ENCODE results near the gene CPTP.

The CPTP gene

GRCh38 chr1:1341549-1342021 is 17.0 kb downstream of the CPTP start:
- no peak for TF ChIP-seq CEBPB (IDR thresholded peaks at IDR 0.05)
- no peak for TF ChIP-seq YY1 (IDR thresholded peaks at IDR 0.05; ENCODE audit: low read depth)
- TF ChIP-seq FOXM1 (IDR thresholded peaks at IDR 0.05; ENCODE audit: borderline replicate concordance, low read depth), result no peak
- TF ChIP-seq, protein P1, sequence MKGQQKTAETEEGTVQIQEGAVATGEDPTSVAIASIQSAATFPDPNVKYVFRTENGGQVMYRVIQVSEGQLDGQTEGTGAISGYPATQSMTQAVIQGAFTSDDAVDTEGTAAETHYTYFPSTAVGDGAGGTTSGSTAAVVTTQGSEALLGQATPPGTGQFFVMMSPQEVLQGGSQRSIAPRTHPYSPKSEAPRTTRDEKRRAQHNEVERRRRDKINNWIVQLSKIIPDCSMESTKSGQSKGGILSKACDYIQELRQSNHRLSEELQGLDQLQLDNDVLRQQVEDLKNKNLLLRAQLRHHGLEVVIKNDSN (IDR thresholded peaks at IDR 0.05), result no peak
- TF ChIP-seq, protein P2, sequence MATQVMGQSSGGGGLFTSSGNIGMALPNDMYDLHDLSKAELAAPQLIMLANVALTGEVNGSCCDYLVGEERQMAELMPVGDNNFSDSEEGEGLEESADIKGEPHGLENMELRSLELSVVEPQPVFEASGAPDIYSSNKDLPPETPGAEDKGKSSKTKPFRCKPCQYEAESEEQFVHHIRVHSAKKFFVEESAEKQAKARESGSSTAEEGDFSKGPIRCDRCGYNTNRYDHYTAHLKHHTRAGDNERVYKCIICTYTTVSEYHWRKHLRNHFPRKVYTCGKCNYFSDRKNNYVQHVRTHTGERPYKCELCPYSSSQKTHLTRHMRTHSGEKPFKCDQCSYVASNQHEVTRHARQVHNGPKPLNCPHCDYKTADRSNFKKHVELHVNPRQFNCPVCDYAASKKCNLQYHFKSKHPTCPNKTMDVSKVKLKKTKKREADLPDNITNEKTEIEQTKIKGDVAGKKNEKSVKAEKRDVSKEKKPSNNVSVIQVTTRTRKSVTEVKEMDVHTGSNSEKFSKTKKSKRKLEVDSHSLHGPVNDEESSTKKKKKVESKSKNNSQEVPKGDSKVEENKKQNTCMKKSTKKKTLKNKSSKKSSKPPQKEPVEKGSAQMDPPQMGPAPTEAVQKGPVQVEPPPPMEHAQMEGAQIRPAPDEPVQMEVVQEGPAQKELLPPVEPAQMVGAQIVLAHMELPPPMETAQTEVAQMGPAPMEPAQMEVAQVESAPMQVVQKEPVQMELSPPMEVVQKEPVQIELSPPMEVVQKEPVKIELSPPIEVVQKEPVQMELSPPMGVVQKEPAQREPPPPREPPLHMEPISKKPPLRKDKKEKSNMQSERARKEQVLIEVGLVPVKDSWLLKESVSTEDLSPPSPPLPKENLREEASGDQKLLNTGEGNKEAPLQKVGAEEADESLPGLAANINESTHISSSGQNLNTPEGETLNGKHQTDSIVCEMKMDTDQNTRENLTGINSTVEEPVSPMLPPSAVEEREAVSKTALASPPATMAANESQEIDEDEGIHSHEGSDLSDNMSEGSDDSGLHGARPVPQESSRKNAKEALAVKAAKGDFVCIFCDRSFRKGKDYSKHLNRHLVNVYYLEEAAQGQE (IDR thresholded peaks at IDR 0.05; ENCODE audit: low read depth), result no peak
- no peak for TF ChIP-seq EGR1 (IDR thresholded peaks at IDR 0.05)
- TF ChIP-seq, protein P3, sequence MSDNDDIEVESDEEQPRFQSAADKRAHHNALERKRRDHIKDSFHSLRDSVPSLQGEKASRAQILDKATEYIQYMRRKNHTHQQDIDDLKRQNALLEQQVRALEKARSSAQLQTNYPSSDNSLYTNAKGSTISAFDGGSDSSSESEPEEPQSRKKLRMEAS (IDR thresholded peaks at IDR 0.05), result no peak
- TF ChIP-seq ZBTB7A (IDR thresholded peaks at IDR 0.05; ENCODE audit: low read depth), result no peak
- TF ChIP-seq TCF12 (IDR thresholded peaks at IDR 0.05; ENCODE audit: low read depth), result no peak
- no peak for TF ChIP-seq EP300 (IDR thresholded peaks at IDR 0.05; ENCODE audit: borderline replicate concordance)

DNA sequence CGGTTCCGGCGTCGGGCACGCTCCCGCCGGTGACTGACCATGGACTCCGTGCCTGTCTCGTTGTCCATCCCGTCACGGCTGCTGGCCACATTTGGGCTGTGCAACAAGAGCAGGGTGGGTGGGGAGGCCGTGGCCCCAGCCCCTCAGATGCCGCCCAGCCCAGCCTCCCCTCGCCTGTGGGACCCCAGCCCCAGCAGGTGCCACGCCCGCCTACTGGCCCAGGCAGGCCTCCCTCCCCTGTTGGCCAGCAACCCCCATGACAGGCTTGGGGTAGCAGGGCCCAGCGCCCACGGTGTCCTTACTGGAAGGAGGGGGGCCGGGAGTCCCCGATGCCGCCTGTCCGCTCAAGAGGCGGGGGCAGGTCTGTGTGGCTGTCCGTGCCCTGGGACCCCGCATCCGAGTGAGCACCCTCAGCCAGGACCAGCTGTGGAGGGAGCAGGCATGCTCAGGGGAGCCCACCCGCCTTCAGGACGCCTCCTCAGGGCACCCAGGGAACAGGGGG is 17.5 kb downstream of the CPTP start:
- no peak for TF ChIP-seq CEBPB (IDR thresholded peaks at IDR 0.05)

DNA sequence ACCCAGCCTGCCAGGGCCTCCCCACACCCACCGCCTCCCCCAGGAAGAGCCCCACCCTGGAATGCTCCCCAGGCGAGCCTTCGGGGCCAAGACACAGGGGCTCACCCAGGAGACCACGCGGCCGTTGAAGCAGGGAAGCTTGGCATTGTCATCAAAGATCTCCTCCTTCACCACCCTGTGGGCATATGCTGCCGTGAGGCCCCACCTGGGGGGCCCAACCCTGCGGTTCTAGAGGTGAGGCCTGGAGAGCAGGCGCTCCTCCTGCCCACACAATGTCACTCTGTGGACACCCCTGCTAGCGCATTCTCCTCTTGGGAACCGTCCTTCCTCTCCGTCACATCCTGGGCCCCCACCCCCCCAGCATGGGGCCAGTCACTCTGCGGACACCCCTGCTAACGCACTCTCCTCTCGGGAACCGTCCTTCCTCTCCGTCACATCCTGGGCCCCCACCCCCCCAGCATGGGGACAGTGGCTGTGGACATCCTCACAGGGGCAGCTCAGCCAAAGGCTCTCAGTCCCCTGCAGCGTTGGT is 18.0 kb downstream of the CPTP start:
- no peak for TF ChIP-seq FOXM1 (IDR thresholded peaks at IDR 0.05; ENCODE audit: borderline replicate concordance, low read depth)
- TF ChIP-seq, protein P1 (IDR thresholded peaks at IDR 0.05), result no peak
- no peak for TF ChIP-seq RAD21 (IDR thresholded peaks at IDR 0.05; ENCODE audit: low read depth)
- no peak for TF ChIP-seq CEBPB (IDR thresholded peaks at IDR 0.05)
- TF ChIP-seq EP300 (IDR thresholded peaks at IDR 0.05; ENCODE audit: borderline replicate concordance), result no peak
- TF ChIP-seq EGR1 (IDR thresholded peaks at IDR 0.05), result no peak

DNA sequence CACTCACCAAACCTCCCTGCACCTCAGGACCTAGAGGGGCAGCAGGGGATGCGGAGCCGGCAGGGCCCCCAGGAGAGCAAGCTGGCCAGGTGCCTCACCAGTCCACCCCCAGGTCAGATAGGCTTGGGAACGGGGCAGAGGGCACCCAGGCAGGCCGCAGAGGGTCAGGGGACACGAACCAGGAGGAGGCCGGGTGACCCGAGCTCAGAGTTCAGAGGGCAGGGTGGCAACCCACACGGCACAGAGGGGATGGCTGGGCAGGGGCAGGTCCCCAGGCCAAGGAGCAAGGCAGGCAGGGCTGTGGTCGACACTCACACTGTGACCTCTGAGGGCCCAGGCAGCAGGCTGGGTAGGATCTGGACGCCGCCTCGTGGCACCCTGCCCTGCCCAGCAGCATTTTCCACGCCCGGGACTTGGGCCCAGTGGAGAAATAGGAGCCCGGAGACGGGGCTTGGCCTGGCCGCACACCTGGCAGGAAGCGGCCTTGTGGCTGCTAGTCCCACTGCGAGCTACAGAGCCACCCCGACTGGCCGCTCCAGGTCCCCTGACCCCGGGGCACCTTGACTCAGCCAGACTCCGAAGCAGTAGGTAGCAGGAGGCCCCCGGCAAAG is 19.3 kb downstream of the CPTP start:
- TF ChIP-seq TCF12 (IDR thresholded peaks at IDR 0.05; ENCODE audit: low read depth), result no peak
- no peak for TF ChIP-seq TEAD4 (IDR thresholded peaks at IDR 0.05)
- TF ChIP-seq, protein P2 (IDR thresholded peaks at IDR 0.05; ENCODE audit: low read depth), result no peak
- TF ChIP-seq FOXM1 (IDR thresholded peaks at IDR 0.05; ENCODE audit: borderline replicate concordance, low read depth), result no peak
- TF ChIP-seq, protein P3 (IDR thresholded peaks at IDR 0.05), result no peak
- no peak for TF ChIP-seq EP300 (IDR thresholded peaks at IDR 0.05; ENCODE audit: borderline replicate concordance)
- TF ChIP-seq CREB1 (IDR thresholded peaks at IDR 0.05; ENCODE audit: low read depth), result no peak
- TF ChIP-seq, protein P1 (IDR thresholded peaks at IDR 0.05), result no peak
- no peak for TF ChIP-seq RAD21 (IDR thresholded peaks at IDR 0.05; ENCODE audit: low read depth)
- TF ChIP-seq ZBTB7A (IDR thresholded peaks at IDR 0.05; ENCODE audit: low read depth), result no peak
- no peak for TF ChIP-seq TAF1 (IDR thresholded peaks at IDR 0.05; ENCODE audit: low read depth)
- TF ChIP-seq CEBPB (IDR thresholded peaks at IDR 0.05), result no peak
- TF ChIP-seq NFIC (IDR thresholded peaks at IDR 0.05), result no peak
- no peak for TF ChIP-seq EGR1 (IDR thresholded peaks at IDR 0.05)

DNA sequence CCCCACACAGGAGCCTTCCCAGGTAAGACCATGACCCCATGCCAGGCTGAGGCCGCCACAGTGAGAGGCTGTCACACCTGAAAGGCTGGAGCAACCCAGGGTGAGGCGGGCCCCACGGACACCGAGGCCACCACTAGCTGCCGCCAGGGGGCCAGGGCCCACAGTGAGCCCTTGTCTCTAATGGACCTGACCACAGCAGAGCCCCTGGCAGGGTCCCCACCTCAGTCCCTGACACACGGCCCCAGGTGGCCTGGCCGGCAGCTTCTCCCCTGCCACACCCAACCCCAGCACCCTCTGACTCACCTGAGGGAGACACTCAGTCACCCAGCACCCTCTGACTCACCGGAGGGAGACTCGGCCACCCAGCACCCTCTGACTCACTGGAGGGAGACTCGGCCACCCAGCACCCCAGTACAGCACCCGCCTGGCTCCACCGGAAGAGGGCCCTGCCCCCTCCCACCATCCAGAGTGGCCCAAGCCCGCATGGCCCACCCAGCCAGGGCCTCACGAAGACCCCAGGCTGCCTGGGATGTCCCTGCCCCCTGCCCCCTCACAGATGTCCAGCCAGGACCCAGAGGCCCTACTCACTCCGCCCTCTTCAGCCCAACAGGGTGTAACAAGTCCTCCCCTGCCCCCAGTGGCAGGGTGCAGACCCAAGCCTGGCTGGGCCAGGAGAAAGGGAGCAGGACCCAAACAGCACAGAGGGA is 20.2 kb downstream of the CPTP start:
- TF ChIP-seq, protein P2 (IDR thresholded peaks at IDR 0.05; ENCODE audit: low read depth), result no peak
- TF ChIP-seq EGR1 (IDR thresholded peaks at IDR 0.05) (no peak), FOXM1 (IDR thresholded peaks at IDR 0.05; ENCODE audit: borderline replicate concordance, low read depth) (no peak), TEAD4 (IDR thresholded peaks at IDR 0.05) (no peak), TCF12 (IDR thresholded peaks at IDR 0.05; ENCODE audit: low read depth) (peak; percentile 64), RAD21 (IDR thresholded peaks at IDR 0.05; ENCODE audit: low read depth) (no peak; the same call in 1 of the 2 replicates), TAF1 (IDR thresholded peaks at IDR 0.05; ENCODE audit: low read depth) (no peak), ZBTB7A (IDR thresholded peaks at IDR 0.05; ENCODE audit: low read depth) (peak; percentile 68)
- TF ChIP-seq, protein P3 (IDR thresholded peaks at IDR 0.05), result no peak

Data from Ishikawa (cell line).